ENCODE results near the gene FZD1.

The FZD1 gene

DNA sequence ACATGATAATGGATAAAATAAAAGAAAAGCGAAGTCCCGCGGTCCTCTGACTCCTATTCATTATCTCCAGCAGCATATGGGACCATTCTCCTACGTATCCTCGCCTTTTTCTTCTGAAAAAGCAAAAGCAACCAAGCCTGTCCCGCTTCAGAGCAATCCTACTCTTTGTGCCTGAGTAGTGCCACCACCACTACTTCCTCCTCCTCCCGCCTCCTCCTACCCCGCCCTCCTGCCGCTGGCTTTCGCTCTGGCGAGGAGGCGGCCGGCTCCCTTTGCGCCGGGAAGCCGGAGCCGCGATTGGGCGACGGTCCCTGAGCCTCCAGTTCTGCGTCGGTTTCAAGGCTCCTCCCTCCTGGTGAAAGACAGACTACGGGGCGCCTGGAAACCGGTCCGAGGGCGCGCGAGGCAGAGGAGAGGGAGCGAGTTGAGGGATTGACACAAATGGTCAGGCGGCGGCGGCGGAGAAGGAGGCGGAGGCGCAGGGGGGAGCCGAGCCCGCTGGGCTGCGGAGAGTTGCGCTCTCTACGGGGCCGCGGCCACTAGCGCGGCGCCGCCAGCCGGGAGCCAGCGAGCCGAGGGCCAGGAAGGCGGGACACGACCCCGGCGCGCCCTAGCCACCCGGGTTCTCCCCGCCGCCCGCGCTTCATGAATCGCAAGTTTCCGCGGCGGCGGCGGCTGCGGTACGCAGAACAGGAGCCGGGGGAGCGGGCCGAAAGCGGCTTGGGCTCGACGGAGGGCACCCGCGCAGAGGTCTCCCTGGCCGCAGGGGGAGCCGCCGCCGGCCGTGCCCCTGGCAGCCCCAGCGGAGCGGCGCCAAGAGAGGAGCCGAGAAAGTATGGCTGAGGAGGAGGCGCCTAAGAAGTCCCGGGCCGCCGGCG lies at the start of gene FZD1:
Gene FZD1, plus strand, starts transcription at position 388 of the 878 bp plus-strand sequence. Its CDS starts 448 bp downstream, at position 836.
- no peak for DNase-seq (ENCODE audit: low read depth in 2 of 2)

DNA sequence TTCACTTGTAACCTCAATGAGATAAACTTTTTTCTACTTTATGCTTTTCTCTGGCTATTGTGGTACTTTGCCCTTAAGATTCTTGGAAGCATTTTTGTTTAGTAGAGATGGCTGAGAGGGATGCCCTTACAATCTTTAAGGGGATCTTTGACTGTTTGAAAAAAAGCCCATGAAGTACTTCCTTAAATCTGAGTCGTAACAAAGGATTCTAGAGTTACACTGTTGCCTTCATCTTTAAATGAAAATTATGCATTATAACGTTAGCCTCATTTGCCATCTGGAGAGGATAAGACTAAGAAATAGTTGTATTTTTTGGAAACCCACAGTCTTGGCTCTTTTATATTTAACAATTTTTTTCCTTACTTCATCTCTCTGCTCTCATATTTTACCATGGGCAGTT lies 37.8 kb upstream of the FZD1 start:
- DNase-seq (ENCODE audit: low read depth in 2 of 2), result no peak

DNA sequence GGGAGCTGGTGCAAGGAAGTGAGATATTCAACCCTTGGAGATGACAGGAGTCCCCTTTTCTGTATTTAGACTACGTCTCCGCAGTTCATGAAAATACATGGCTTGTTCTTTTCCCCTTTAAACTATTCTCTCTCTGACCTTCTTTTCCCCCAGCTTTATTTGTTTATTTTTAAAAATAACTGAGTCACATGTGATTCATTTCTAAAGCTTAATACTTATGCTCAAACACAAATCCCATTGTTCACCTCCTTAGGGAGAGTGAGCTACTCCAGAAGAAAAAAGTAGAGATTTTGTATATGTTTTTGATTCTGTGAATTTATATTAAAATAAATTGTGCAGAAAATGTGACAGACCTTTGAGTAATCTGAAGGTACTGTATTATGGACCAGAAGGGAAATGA lies 35.9 kb upstream of the FZD1 start:
- DNase-seq (ENCODE audit: low read depth in 2 of 2), result no peak

GRCh38 chr7:91228927-91229558 lies 35.2 kb upstream of the FZD1 start:
- DNase-seq (ENCODE audit: low read depth in 2 of 2), result no peak

DNA sequence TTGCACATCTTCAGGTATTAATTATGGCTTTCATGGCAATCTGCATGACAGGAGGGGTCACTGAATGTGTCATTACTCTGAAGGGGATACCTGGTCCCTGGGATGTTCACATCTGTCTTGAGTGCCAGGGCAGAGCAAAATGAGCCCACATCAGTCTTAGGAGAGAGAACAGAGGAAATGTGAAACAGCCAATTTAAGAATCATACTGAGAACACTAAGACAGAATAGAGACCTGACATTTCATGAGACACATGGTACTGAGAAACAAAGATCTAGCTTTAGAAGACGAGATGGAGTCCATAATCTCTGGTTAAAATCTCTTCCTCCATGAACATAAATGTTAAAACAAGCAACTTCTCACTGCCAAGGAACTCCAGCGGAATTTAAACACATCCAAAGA lies 34.1 kb upstream of the FZD1 start:
- no peak for DNase-seq (ENCODE audit: low read depth in 2 of 2)

GRCh38 chr7:91230503-91230902 lies 33.7 kb upstream of the FZD1 start:
- no peak for DNase-seq (ENCODE audit: low read depth in 2 of 2)

- no peak for DNase-seq (ENCODE audit: low read depth in 2 of 2)
Measured at GRCh38 chr7:91233212-91233611, 31.0 kb upstream of the FZD1 start.

DNA sequence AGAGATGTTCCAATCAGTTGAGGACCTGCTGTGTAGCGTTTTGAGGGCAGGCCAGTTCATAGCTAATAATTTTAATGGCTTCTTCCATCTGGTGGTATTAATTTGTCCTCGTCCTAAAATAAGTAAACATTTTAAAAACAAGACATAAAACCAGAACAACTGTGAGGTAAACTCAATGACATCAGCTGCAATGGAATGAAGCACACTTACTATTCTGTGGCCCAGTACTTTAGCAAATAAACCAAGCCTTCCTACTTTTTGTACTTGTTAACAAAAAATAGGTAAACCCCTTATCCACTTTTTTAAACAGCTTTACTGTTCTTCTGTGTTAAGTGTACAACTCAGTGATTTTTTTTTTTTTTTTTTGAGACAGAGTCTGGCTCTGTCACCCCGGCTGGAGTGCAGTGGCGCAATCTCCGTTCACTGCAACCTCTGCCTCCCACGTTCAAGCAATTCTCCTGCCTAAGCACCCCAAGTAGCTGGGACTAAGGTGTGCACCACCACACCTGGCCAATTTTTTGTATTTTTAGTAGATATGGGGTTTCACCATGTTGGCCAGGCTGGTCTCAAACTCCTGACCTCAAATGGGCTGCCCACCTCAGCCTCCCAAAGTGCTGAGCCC lies 28.9 kb upstream of the FZD1 start:
- no peak for DNase-seq (ENCODE audit: low read depth in 2 of 2)

DNA sequence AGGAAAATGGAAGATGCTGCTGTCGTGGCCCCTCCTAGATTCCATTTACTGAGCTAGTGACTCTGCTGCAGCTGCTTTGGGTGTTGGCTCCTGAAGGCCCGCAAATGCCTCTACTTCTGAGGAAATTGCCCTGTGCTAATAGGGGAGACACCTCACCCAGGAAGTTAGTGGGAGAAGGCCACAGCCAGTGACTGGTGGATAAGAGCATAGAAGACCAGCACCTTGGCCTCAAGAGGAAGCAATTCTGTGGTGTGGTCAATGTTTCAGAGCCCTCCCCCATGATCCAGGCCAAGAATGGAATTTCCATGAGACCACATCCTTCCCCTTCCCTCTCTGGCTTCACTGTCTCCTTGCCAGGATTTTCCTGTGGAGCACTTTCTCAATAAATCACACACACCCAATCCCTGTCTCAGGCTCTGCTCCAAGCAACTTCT lies 25.0 kb upstream of the FZD1 start:
- DNase-seq (ENCODE audit: low read depth in 2 of 2), result no peak

- no peak for DNase-seq (ENCODE audit: low read depth in 2 of 2)
Measured at GRCh38 chr7:91239772-91240171, 24.5 kb upstream of the FZD1 start.

GRCh38 chr7:91240376-91240941 lies 23.8 kb upstream of the FZD1 start:
- no peak for DNase-seq (ENCODE audit: low read depth in 2 of 2)

DNA sequence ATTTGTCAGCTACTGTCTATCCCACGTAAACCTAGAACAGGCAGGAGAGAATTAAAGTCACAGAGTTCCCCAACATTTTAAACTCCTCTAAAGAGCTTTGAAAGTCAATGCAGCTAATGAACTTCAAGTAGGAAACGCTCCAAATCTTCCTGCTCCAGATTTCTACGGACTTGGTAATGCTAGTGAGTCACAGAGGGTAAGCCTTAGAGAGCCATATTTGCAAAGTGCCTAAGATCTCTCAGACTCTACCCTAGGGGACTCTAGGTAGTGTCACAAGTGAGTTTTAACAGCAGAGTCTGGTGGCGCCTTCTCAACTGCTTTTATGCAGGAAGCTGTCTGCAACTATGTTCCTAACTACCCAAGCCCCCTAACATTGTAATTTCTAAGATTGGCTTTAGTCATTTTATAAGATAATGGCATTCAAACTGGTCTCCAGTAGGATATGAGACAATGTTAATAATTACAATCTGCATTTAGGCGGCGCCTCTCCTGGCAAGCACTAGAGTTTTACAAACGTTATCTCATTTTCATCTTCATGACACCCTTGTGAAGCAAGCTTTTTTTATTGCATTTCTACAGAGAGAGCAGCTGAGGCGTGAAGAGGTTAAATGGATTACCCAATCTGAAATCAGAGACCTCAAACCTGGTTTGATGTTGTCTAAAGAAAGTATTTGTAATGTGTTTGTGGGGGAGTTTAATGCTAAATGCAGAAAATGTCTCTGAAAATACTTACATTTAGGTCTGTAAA lies 22.0 kb upstream of the FZD1 start:
- no peak for DNase-seq (ENCODE audit: low read depth in 2 of 2)

DNA sequence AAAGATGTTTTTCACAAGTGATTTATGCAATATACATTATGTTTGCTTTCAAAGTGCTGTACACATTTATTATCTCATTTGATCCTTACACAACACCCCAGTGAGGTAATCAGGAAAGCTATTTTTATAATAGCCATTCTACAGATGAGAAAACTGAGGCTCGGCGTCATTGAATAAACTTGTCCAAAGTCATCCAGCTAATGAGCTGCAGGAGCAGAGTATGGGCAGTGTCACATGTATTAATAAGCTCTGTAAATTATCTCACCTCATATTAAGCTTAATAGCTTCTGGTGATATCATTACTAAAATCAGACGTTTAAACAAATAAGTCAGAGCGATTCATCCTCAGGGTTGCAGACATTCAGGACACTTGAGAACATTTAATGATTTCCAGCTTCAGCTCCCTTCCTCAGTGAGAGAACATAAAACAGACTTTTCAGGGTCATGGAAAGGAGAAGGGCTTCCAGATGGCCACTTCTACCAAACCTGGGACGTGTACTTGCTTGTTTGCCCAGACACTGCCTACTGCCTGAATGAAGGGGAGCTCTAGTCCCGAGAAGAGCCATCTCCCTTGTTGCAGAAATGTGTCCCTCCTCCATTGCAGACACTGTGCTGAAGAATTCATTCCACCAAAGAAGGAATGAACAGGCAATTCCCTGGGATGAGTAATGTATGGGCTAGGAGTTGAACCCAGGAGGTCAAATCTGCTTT lies 20.5 kb upstream of the FZD1 start:
- no peak for DNase-seq (ENCODE audit: low read depth in 2 of 2)

GRCh38 chr7:91247500-91247899 lies 16.7 kb upstream of the FZD1 start:
- no peak for DNase-seq (ENCODE audit: low read depth in 2 of 2)

DNA sequence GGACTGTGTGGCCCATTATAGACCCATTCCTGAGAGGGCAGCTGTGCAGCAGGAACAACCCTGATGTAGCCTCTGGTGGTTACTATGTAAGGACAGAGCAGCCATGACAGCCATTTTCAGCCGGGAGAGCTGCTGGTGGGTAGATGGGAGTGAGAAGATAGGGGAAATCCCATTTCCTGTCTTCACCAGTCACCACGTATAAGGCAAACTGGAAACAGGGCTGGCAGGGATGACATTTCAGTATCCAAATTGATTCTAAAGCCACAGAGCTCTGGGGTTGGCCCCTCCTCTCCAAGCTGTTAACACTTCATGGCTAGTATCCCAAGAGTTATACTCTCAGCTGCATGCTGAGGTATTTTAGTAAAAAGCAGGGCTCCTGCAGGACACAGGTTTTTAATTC lies 15.2 kb upstream of the FZD1 start:
- no peak for DNase-seq (ENCODE audit: low read depth in 2 of 2)

GRCh38 chr7:91249506-91250233 lies 14.6 kb upstream of the FZD1 start:
- DNase-seq (ENCODE audit: low read depth in 2 of 2), result no peak

DNA sequence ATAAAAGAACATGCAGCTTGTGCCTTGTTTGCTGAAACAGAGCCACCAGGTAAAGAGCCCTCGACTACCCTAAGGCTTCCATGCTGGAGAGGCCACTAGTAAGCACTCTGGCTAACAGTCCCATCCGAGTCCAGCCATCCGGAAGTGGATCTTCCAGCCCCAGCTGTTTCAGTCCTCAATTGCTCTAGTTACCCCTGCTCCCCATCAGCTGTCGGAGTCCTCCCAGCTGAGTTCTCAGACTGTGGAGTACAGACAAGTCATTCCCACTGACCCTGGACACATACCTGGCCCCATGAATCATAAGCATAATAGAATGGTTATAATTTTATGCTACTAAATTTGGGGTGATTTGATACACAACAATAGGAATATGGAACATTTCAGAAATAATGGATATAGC lies 13.5 kb upstream of the FZD1 start:
- DNase-seq (ENCODE audit: low read depth in 2 of 2), result no peak

DNA sequence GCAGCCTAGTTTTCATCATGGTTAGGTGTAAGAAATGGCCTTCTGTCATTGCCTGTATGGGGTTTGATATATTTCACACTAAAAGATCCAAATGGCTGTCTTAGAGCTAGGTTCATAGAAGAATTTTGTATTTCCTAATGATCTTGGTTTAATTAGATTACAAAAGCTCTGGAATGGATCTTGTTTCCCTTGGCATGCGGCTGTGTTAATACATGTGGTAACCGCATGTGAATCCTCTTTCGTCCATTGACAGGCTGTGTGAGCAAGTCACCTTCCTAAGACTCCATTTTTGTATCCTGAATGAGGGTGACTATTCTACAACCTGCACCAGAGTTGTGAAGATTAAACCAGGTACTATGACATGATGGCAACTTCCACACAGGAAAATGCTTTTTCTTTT lies 12.4 kb upstream of the FZD1 start:
- DNase-seq (ENCODE audit: low read depth in 2 of 2), result no peak

- DNase-seq (ENCODE audit: low read depth in 2 of 2), result no peak
Measured at GRCh38 chr7:91263384-91264045, 718 bp upstream of the FZD1 start.
